GM18517 (cell line): Measurements from ENCODE around the gene BBS4.
"Not testable (repeated sequence)": the region's sequence is repeated elsewhere in the genome, so short reads cannot be mapped to it uniquely, and the experiment has no call there.

Experiments
- ATAC-seq: cut with Tn5 transposase; IDR thresholded peaks from one replicate; pipeline ENCODE4 v1.9.1; 2021; ENCODE audit warnings: mild to moderate bottlenecking, moderate library complexity; ENCODE audit not compliant: unreplicated experiment

BBS4 gene

GRCh38 chr15:72690938-72691337, 4.9 kb downstream of the BBS4 start:
- no peak for ATAC-seq

GRCh38 chr15:72698938-72699337, 12.9 kb downstream of the BBS4 start:
- ATAC-seq, result no peak

- ATAC-seq, result no peak
These were observed 14.1 kb downstream of the BBS4 start for GRCh38 chr15:72700076-72700475.

GRCh38 chr15:72706266-72706665, 20.3 kb downstream of the BBS4 start:
- no peak for ATAC-seq

GRCh38 chr15:72708551-72709303, 22.7 kb downstream of the BBS4 start:
- not testable (repeated sequence) for ATAC-seq

- no peak for ATAC-seq
These were observed 36.2 kb downstream of the BBS4 start for GRCh38 chr15:72722071-72722696.

GRCh38 chr15:72724028-72724427, 38.0 kb downstream of the BBS4 start:
- ATAC-seq, result no peak

- ATAC-seq, result no peak
These were observed 39.4 kb downstream of the BBS4 start for GRCh38 chr15:72725446-72725845.

- not testable (repeated sequence) for ATAC-seq
These were observed 39.8 kb downstream of the BBS4 start for GRCh38 chr15:72725851-72726250.

- no peak for ATAC-seq
These were observed 41.1 kb downstream of the BBS4 start for GRCh38 chr15:72727154-72727553.

GRCh38 chr15:72728249-72728648, 42.2 kb downstream of the BBS4 start:
- ATAC-seq, result not testable (repeated sequence)

GRCh38 chr15:72728821-72729220, 42.8 kb downstream of the BBS4 start:
- no peak for ATAC-seq

- no peak for ATAC-seq
These were observed 46.1 kb downstream of the BBS4 start for GRCh38 chr15:72732086-72732485.

GRCh38 chr15:72732516-72732915, 46.5 kb downstream of the BBS4 start:
- no peak for ATAC-seq

GRCh38 chr15:72733941-72734738, 48.1 kb downstream of the BBS4 start:
- no peak for ATAC-seq

- no peak for ATAC-seq
These were observed 49.1 kb downstream of the BBS4 start for GRCh38 chr15:72735111-72735510.

GRCh38 chr15:72737061-72737460, 51.1 kb downstream of the BBS4 start:
- ATAC-seq, result no peak

GRCh38 chr15:72737723-72738122, 51.7 kb downstream of the BBS4 start:
- no peak for ATAC-seq

GRCh38 chr15:72740219-72740618, 54.2 kb downstream of the BBS4 start:
- ATAC-seq, result peak; percentile 87

- no peak for ATAC-seq
These were observed 63.7 kb downstream of the BBS4 start for GRCh38 chr15:72749700-72750099.

- no peak for ATAC-seq
These were observed 65.9 kb downstream of the BBS4 start for GRCh38 chr15:72751751-72752455.
